Activated naive CD4-positive, alpha-beta T cell treated with anti-CD3 and anti-CD28 coated beads, Interleukin-2, amount 10 ng/mL, durations not matched to agents 5 hours and 36 hours (primary cell): Measurements from ENCODE around the gene TLR5. TPM values are rescaled to one million over a fixed set of nuclear protein-coding genes. Genes with fewer than 3 reads are reported as not detected.

Experiments used
- total RNA-seq, 2 experiments: library from RNA; stranded (reverse); gene quantifications; one replicate each; pipeline ENCODE4 v1.2.3, GENCODE V29; 2021

TLR5 gene, protein sequence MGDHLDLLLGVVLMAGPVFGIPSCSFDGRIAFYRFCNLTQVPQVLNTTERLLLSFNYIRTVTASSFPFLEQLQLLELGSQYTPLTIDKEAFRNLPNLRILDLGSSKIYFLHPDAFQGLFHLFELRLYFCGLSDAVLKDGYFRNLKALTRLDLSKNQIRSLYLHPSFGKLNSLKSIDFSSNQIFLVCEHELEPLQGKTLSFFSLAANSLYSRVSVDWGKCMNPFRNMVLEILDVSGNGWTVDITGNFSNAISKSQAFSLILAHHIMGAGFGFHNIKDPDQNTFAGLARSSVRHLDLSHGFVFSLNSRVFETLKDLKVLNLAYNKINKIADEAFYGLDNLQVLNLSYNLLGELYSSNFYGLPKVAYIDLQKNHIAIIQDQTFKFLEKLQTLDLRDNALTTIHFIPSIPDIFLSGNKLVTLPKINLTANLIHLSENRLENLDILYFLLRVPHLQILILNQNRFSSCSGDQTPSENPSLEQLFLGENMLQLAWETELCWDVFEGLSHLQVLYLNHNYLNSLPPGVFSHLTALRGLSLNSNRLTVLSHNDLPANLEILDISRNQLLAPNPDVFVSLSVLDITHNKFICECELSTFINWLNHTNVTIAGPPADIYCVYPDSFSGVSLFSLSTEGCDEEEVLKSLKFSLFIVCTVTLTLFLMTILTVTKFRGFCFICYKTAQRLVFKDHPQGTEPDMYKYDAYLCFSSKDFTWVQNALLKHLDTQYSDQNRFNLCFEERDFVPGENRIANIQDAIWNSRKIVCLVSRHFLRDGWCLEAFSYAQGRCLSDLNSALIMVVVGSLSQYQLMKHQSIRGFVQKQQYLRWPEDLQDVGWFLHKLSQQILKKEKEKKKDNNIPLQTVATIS
- total RNA-seq = under 1 TPM; 0.17 to 0.35 TPM

DNA sequence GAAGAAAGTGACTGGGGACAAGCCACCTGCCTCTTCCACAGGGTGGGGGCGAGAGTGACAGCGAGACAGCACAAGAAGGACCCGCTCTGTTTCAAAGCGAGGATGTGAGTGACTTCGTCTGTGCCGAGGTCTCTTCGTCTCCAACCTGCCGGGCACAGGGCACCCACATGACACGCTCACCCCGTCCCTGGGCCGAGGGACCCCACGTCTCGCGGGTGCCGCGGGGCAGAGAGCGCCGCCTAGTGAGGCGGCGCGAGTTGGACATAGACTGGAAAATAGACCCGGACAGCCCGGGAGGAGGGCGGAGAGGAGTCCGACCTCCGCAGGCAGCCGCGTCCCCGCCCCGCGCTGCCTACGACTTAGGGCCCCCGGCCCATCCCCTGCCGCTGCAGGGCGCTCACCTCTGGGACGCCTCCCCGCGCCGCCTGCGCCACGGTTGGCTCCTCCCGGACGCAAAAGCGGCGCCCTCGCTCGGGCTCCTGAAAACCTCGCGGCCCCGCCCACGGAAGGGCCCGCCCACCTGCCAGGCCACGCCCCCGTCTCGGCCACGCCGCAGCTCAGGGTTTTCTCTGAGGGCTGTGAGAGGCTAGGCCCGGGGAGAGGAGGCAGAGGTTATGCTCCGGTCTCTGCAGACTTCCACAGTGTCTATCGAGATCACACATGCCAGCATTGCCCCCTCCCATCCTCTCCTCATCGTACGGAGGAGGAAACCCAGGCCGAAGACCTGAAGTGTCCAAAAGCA, at the start of gene TLR5:
Gene TLR5, minus strand, starts transcription at position 454 of the 742 bp plus-strand sequence. CDS start 30,217 bp downstream, outside the sequence.

Other genes starting within 250 kb of the TLR5 start
- 1 to 10 TPM; 1.2 TPM for gene SUSD4, start 220.9 kb upstream of the TLR5 start, total RNA-seq